GM19035 (cell line): Measurements from ENCODE around the gene ETHE1.
A peak's percentile ranks its signal among the peaks of the same experiment; 100 is the strongest.

Source experiments
- ATAC-seq: cut with Tn5 transposase; IDR thresholded peaks from one replicate; pipeline ENCODE4 v1.9.1; 2021; ENCODE audit not compliant: unreplicated experiment

The ETHE1 gene

GRCh38 chr19:43495082-43495481 is 31.9 kb downstream of the ETHE1 start:
- ATAC-seq = no peak

DNA sequence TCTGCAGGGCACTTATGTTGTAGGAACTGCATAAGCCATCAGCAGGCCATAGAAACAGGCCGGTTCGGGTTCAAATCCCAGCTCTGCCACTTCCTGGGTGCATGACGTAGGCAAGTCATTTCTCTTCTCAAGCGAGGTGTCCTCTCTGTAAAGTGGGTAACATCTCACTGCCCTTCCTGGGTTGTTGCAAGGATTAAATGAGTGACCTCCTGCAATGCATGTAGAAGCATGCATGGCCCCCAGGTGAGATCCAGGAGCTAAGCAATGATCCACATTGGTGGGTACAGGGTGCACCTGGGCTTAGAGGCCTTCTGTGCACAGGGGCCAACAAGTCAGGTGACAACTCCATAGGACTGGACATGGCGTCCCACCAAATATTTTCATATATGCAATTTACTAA is 36.2 kb downstream of the ETHE1 start:
- no peak for ATAC-seq

DNA sequence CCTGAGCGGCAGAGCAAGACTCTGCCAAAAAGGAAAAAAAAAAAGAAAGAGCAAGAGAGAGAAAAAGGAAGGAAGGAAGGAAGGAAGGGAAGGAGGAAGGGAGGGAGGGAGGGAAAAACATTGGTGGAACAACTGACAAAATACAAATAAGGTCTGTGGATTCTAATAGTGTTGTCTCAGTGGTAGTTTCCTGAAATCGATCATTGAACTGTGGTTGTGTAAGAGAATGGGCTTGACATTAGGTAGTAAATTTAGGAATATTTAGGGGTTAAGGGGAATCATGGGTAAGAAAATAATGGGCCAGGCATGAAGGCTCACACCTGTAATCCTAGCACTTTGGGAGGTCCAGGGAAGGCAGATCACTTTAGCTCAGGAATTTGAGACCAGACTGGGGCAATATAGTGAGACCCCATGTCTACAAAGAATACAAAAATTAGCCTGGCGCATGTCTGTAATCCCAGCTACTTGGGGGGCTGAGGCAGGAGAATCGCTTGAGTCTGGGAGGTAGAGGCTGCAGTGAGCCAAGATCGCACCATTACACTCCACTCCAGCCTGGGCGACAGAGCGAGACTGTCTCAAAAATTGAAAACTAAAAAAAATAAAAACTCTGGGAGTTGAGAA is 36.9 kb downstream of the ETHE1 start:
- ATAC-seq = no peak

DNA sequence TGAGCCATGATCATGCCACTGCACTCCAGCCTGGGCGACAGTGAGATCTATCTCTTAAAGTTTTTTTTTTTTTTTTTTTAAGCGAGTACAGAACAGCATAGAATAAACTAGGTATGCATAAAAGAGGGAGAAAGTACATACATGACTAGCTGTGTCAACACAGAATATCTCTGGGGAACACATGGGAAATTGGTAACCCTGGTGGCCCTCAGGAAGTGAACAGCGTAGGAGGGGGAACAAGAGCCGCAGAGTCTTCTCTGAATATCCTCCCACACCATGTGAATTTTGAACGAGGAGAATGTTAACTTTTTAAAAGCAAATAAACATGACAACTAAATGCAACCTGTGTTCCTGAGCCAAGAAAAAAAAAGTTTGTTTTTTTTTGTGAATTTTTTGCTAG is 37.7 kb downstream of the ETHE1 start:
- ATAC-seq = no peak

DNA sequence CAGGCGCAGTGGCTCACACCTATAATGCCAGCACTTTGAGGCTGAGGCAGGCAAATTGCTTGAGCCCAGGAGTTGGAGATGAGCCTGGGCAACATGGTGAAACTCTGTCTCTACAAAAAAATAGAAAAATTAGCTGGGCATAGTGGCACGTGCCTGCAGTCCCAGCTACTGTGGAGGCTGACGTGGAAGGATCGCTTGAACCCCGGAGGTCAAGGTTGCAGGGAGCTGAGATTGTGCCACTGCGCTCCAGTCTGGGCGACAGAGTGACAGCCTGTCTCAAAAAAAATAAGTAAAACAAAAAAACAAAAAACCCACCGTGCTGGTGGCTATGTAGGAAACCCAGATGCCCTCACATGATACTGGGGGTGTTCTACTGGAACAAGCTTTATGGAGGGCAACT is 38.8 kb downstream of the ETHE1 start:
- no peak for ATAC-seq

- ATAC-seq = no peak
These were observed 40.6 kb downstream of the ETHE1 start for GRCh38 chr19:43486412-43486811.

DNA sequence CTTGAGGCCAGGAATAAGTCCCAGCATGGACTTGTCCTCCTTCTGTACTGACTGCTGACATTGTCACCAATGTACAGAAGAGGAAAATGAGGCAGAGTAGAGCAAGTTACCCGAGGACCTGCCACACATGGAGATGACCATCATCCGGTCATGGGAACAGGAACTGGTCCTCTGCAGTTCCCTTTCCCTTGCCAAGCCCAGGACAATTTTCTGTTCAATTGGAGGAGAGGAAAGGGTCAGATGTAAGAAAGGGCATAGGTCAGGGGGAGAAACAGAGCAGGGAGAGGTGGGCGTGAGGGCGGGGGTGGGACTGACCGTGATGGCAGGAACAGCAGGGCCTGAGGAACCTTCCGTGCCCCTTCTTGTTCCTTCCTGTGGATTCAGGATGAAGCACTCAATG is 41.0 kb downstream of the ETHE1 start:
- ATAC-seq = no peak

- ATAC-seq = no peak
These were observed 43.7 kb downstream of the ETHE1 start for GRCh38 chr19:43483281-43483680.

DNA sequence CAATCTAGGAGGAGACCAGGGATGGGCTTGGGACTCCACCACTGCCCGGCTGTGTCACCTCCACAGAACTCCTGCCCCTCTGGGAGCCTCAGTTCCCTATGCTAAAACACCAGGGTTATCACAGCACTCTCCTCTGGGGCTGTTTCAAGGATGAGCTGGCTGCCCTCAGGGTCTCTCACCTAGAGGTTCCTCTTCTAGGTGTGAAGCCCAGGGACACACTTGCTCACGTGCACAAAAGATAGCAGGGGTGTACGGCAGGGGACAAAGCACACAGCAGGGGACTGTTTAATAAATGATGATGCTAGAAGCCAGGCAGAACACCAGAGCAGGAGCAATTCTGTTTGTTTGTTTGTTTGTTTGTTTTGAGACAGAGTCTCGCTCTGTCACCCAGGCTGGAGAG is 44.8 kb downstream of the ETHE1 start:
- no peak for ATAC-seq

DNA sequence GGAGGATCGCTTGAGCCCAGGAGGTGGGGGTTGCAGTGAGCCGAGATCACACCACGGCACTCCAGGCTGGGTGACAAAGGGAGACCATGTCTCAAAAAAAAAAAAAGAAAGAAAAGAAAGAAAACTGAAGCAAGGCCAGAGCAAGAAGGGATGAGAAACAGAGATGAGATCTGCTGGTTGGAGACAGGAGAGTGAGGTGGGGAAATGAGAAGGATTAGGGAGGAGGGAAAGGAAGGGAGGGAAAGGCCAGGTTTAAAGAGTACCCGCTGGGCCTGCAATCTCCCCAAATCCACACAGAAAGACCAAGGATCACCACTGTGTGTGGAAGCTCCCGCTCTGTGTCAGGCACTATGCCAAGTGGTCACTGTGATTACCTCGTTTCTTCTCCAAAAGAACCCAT is 45.3 kb downstream of the ETHE1 start:
- ATAC-seq = no peak

DNA sequence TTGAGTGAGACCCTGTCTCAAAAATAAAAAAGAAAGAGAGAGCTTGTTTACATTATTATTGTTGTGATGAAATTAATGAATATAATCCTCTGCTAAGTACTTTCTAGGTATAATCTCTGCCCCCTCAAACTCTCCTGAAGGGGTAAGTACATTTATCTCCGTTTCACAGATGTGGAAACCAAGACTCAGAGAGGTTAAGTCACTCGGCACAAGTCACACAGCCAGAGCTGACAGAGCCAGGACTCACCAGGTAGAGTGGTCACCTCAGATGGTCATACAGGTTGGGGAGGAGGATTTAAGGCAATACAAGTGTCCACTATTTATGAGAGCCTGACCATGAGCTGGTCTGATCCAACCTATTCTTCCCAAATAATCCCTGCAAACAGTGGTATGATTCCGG is 46.4 kb downstream of the ETHE1 start:
- no peak for ATAC-seq

DNA sequence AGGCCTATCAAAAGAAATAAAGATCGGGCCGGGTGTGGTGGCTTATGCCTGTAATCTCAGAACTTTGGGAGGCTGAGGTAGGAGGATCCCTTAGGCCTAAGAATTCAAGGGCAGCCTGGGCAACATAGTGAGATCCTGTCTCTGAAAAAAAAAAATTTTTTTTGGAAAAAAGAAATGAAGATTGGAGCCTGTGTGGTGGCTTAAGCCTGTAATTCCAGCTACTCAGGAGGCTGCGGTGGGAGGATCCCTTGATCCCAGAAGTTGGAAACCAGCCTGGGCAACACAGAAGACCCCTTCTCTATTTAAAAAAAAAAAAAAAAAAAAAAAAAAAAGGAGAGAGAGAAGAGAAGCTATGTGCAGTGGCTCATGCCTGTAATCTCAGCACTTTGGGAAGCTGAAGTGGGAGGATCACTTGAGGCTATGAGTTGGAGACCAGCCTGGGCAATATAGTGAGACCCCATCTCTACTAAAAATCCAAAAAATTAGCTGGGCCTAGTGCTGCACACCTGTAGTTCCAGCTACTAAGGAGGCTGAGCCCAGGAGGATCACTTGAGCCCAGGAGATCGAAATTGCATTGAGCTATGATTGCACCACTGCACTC is 46.9 kb downstream of the ETHE1 start:
- ATAC-seq = no peak

DNA sequence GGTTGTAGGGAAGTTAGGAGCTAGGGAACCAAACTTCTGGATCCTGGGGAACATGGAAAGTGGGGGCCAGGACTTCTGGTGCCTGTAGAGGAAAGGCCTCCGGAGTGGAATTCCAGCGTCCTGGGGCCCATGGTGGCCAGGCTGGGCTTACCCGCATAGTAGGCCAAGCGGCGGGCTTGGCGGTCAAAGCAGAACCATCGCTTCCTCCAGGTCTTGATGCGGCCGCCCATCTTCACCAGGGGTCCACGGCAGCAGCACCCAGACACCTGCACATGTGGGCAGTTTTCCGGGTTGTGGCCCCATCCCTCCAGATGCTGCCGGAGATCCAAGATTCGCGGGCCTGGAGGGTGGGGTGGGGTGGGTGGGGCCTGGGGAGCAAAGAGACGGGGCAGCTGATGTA is 47.8 kb downstream of the ETHE1 start:
- ATAC-seq = no peak

DNA sequence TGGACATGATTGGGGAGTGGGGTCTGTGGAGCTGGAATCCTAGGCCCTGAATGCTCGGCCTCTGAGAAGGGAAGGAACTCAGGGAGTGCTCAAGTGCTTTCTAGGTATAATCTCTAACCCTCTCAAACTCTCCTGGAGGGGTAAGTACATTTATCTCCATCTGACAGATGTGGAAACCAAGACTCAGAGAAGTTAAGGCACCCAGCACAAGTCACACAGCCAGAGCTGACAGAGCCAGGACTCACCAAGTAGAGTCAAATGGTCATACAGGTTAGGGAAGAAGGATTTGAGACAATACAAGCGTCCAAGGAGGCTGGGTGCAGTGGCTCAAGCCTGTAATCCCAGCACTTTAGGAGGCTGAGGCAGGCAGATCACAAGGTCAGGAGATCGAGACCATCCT is 48.7 kb downstream of the ETHE1 start:
- no peak for ATAC-seq

- ATAC-seq = no peak
These were observed 50.4 kb downstream of the ETHE1 start for GRCh38 chr19:43476606-43477005.

DNA sequence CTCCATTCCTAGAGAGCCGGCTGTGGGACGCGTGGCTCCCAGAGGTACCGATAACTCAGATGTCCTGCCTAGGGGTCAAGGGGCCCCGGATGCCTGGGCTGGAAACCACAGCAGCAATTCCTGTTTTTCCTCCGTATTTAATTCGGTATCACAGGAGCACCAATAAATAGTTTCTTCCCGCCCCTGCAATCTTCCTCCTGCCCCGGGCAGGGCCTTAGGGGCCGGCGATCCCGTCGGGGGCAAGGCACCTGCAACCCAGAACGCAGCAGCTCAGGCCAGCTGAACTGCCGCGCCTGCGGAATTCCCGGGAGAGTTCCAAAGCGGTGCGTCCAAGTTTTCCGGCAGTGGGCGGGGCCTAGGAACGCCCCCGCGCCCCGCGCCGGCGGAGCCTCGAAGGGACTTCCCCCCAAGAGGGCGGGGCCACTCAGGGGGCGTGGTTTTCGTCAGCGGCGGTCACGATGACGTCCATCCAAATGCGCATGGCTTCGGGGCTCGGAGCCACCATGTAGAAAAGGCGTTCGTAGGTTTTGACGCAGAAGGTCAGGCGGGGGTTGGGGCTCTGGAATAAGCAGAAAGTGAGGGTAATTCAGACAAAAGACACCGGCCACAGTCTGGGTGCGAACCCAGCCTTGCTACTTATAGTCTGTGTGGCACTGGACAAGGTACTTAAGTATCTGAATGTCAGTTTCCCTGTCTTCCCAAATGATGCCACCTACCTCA is 51.9 kb downstream of the ETHE1 start:
- ATAC-seq = peak; percentile 70

- no peak for ATAC-seq
These were observed 52.5 kb downstream of the ETHE1 start for GRCh38 chr19:43474487-43474886.

- ATAC-seq = no peak
These were observed 55.9 kb downstream of the ETHE1 start for GRCh38 chr19:43471091-43471490.

DNA sequence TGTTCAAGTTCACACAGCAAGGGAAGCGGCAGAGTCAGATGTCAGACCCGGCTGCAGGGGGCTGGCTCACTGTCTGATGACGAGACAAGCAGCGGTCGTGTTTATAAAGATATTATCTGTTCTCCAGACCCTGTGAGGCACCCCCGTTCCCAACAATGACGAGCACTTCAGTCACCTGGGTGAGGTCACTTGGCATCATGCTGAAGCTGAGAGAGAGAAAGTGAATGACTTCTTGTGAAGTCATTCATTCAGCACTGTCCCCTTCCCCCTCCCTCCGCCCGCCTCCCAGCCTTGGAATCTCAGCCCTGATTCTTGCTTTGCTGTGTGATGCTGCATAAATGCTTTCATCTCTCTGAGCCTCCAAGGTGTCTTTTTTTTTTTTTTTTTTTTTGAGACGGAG is 56.7 kb downstream of the ETHE1 start:
- ATAC-seq = no peak

DNA sequence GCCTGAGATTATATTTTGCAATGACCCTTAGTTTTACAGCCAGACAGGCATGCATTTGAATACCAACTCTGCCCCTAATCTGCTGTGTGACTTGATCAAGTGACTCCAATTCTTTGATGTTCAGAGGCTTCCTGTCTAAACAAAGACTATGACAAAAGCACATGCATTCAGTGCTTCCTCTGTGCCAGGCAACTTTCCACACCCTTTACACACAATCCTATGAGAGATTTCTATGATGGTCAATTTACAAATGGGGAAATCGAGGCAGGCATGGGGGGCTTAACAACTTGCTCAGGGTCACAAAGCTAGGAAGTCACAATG is 57.9 kb downstream of the ETHE1 start:
- no peak for ATAC-seq

DNA sequence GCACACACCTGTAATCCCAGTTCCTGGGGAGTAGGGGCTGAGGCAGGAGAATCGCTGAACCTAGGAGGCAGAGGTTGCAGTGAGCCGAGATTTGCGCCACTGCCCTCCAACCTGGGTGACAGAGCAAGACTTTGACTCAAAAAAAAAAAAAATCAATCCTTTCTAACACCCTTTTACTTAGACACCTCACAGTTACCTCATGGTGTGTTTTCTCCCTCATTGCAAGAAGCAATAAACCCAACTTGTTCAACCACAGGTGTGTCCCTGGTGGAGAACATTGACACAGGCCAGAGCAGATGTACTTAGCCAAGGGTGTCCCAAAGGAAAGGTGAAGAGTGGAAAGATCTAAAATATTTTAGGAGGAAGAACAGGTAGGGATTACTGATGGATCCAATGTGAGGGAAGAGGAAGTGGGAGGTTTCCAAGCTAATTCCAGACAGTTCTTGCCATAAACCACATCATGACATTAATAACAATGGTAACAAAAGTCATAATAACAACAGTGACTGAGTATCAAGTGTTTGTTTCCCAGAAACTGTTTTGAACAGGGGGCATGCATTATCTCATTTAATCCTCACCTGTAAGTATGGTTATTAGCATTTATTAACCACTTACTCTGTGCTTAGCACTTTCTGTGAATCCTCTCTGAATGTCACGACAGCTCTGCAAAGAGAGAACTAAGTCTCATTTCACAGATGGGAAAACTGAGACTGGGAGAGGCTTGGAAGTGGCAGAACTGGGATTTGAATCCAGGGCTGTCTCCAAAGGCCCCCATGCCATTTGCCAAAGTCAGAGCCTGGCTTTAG is 58.4 kb downstream of the ETHE1 start:
- ATAC-seq = no peak

GRCh38 chr19:43467730-43468129 is 59.3 kb downstream of the ETHE1 start:
- ATAC-seq = no peak
